IPS-NIHi7 (cell line): Measurements from ENCODE around the gene UVSSA.
A peak's percentile ranks its signal among the peaks of the same experiment; 100 is the strongest.
"Not testable (repeated sequence)": the region's sequence is repeated elsewhere in the genome, so short reads cannot be mapped to it uniquely, and the experiment has no call there.

ENCODE experiments used
- DNase-seq: peaks from one replicate; pipeline ENCODE4 v3.0.0; 2012; ENCODE audit warnings: mixed read lengths; ENCODE audit errors: extremely low spot score

The UVSSA gene

GRCh38 chr4:1364217-1364616 is 17.2 kb downstream of the UVSSA start:
- no peak for DNase-seq

DNA sequence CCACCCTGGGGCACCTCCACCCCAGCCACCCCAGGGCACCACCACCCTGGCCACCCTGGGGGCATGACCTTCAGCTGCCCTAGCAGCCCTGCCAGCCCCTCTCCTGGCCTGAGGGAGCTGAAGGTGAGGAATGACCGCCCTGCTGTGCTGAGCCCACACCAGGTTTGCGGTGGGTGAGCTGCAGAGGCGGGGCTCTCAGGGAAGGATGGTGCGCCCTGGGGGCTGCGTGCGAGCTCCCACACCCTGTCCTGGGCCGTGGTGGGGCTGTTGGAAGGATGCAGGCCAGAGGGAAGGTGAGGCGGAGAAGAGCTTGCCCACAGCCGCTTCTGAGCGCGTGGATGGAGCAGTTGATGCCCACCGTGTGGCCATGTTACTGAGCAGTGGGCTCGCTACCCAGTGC is 17.7 kb downstream of the UVSSA start:
- no peak for DNase-seq

- peak; percentile 57 for DNase-seq
These were observed 18.5 kb downstream of the UVSSA start for GRCh38 chr4:1365271-1366178.

- no peak for DNase-seq
These were observed 19.6 kb downstream of the UVSSA start for GRCh38 chr4:1366371-1367229.

DNA sequence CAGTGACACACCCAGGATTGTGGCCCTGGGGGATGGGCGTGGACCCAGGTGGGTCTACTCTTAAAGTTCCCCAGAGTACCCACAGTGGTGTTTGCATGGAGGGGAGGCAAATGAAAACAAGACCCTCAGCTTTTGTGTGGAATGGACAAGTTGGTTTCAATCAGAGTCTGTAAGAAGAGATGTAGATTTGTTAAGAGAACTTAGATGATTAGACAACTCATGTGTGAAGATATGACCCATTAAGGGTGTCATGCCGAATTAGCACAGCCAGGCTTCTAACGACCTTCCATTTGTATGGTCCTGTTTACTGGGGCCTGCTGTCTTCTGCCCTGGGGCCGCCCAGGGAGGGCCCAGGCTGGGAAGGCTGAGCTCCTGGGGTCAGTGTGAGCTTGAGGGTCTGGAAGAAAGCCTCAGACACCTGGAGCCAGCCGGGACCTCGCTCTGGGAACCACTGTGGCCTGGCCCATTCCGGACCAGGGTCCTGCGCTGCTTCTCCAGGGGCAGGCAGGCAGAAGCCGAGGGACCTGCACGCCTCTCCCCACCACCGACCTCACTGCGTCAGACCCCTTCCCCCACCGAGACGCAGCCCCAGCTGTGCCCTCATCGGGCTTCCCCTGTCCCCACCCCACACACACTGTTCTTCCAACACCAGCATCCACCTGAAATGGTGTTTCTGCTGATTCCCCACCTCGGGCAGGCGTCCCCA is 20.4 kb downstream of the UVSSA start:
- no peak for DNase-seq

DNA sequence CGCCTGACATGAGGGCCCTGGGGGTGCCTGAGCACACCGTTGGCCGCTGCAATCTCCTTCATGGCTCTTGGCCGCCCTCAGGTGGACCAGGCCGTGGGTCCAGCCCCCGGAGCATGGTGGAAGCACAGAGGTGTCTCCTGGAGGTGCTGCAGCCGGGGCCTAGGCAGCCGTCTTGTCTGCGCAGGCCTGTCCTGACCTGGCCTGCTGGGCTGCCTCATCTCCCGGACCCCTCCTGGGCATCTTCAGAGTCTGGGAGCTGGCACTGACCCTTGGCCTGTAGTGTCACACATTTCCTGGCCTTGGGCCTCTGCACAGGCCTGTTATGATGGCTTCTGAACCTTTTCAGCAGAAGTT is 20.9 kb downstream of the UVSSA start:
- no peak for DNase-seq

- DNase-seq: no peak
These were observed 21.5 kb downstream of the UVSSA start for GRCh38 chr4:1368421-1369090.

- no peak for DNase-seq
These were observed 22.1 kb downstream of the UVSSA start for GRCh38 chr4:1369091-1369450.

DNA sequence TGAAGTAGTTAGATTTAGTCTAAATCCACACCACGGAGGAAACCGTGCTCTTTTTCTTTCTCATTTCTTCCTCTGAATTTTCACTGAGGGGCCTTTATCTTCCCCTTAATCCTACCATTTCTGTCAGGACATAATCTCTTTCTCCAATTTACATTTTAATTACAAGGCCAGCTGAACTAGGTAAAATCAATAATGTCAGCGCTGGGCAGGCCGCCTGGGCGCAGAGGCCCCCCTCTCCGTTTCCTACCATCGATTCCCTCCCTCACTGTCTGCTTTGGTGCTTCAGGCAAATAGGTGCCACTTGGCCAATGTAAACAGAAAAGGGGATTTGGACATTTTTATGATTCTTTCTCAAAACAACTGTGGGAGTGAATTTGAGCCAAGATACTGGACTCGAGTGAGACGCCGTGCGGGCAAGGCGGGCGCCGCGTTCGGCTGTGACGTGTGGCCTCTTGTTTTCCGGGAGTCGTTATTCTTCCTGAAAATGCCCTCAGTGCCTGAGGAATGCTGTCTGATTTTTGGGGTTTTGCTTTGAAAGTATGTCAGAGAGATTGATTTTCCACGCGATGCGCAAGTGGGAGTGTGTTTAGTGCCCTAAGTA is 22.6 kb downstream of the UVSSA start:
- no peak for DNase-seq

DNA sequence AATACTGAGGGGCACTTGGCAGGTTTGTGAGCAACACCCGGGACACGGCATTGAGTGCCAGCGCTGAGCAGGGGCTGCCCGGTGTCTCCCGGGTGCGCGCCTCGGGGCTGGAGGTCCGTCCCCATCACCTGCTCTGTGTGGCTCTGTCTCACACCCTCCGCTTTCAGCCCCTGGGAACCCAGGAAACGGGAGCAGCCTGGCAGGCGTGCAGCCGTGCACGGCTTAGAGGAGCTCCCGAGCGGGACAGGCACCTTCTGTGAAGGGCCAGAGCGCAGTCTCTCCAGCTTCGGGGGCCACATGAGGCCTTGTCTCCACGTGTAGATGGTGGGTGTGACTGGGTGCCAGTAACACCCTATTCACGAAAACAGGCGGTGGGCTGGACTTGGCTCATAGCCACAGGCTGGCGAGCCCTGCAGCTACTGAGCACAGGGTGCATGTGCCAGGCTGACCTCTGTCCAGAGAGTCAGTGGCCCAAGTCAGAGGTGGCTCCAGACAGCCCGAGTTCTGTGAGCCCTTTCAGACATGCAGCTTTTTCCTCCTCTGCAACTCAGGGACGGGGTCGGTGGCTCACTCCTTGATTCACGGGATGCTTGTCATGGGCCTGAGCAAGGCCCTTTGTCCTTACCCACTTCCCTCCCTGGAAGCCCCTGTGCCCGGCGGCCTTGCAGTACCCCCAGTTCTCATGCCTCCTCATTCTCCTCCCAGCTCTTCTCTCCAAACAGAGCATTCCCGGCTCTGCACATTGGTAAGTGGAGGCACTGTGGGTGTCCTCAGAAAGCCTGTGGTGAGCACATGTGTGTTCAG is 23.5 kb downstream of the UVSSA start:
- no peak for DNase-seq

GRCh38 chr4:1371176-1372165 is 24.5 kb downstream of the UVSSA start:
- no peak for DNase-seq

DNA sequence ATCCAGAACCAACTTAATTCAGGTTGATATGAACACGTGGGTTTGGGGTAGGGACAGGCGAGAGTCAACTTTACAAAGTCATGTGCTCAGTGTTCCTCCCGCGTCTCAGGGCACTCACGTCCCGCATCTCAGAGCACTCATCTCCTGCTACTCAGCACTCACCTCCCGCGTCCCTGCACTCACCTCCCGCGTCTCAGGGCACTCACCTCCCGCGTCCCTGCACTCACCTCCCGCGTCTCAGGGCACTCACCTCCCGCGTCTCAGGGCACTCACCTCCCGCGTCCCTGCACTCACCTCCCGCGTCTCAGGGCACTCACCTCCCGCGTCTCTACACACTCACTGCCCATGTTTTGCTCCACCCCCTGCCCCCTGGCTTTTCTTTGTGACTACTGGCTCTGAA is 25.6 kb downstream of the UVSSA start:
- DNase-seq: not testable (repeated sequence)

GRCh38 chr4:1373892-1374705 is 27.1 kb downstream of the UVSSA start:
- DNase-seq: no peak

DNA sequence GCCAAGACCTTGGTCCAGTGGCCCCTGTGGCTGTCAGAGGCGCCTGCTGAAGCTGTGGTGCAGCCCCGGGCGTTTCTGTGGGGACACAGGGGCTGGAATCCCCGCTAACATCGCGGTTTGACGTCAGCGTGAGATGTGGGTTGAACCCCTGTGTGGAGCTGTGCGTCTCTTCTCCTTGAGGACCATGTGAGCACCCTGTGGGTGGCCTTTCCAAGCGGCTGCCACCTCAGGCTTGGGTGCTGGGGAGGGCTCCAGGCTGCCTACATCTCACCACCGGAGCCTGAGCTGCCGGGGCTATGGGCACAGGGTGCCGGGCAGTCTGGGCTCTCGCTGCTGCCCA is 27.7 kb downstream of the UVSSA start:
- no peak for DNase-seq

DNA sequence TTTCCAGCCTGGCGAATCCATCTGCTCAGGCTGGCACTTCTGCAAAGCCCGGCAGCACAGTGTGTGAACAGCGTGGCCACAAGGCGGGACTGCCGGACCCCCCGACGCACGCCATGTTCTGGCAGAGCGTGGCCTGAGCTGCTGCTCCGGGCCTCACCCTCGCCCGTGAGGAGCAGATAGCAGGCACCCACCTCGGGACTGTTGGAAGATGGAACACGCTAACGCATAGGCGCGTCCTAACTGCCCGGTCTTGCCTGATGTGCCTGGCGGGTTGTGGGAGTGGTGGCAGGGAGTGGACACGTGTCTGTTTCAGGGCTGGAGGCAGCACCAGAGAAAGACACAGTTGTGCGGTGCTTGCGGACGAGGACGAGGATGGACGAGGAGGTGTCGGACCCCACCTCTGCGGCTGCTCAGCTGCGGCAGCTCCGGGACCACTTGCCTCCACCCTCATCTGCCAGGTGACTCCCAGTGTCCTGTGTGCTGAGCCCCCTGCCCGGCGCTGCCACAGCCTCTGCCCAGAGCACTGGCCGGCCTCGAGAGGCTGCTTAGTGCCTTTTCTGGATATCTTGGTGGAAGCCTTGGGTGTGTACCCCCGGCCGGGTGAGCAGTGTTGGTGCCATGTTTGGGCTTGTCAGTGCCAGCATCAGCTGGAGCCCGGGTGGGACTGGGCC is 28.2 kb downstream of the UVSSA start:
- no peak for DNase-seq

DNA sequence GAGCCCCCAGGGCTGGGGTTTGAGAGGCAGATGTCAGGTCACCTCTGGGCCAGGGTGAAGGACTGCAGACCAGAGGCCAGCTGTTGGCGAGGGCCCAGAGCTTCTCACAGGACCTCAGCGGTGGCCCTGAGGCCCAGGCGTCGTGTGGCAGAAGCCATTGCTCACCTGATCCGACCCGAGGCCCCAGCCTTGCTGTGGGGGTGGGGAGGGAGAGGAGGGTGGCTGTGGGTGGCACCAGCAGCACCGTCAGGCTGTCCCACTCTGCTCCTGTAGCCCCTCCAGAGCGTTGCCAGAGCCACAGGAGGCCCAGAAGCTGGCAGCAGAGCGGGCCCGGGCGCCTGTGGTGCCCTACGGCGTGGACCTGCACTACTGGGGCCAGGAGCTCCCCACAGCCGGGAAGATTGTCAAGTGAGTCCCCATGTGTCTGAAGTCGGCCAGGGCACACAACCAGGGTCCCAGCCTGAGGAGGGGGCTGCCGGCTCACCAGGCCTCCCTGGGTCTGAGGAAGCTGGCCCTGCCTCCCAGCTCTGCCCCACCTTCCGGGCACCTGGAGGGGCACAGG is 28.8 kb downstream of the UVSSA start:
- DNase-seq: no peak

DNA sequence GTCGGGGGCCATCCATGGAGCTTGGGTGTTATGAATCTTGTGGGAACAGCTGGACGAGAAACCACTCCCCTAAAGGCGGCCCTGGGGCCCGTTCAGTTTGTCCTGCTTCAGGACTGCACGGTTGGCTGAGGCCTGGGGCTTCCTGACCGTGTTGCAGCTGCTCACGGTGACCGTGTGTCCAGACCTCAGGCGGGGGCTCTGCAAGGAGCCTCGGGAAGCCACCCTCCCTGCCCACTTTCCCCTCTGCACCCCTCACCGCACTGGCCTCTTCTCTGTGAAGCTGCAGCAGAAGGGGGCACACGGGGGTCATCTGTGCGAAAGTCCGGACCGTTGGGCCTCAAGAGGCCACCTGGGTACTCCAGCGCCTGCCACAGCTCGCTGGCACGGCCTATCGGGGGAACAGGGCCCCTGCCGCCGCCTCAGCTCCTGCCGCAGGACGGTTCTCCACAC is 29.4 kb downstream of the UVSSA start:
- no peak for DNase-seq
